H1 (cell line): ENCODE results near the gene SMIM13. TPM values are rescaled to one million over a fixed set of nuclear protein-coding genes. Genes with fewer than 3 reads are reported as not detected.

Experiments used
- CTCF ChIA-PET: fragments of 300-600 bp; sonication (Branson Sonifier 250); formaldehyde crosslinking; loops from one replicate; lab custom pipeline; 2021; ENCODE audit not compliant: partially characterized antibody; lab: Charles Lee
- POLR2A ChIA-PET: fragments of 300-600 bp; sonication (Branson Sonifier 250); formaldehyde crosslinking; loops from one replicate; lab custom pipeline; 2021; ENCODE audit warnings: inconsistent platforms; ENCODE audit not compliant: partially characterized antibody; lab: Charles Lee
- DNase-seq, 2 experiments: peaks; one replicate each; pipeline versions ENCODE4 v3.0.0 to v3.0.0-alpha.2; 2010 to 2022; ENCODE audit warnings: low spot score in 2 of 2, low read depth in 1 of 2, mixed read lengths in 1 of 2
- FAIRE-seq: peaks from 2 replicates; lab custom pipeline; 2011; peaks lifted over from hg19 to GRCh38; lab: Jason Lieb, UNC
- H2AFZ ChIP-seq: 2 replicates; pipeline ENCODE4 v1.8.1; 2012; ENCODE audit warnings: low read length, inconsistent platforms
- H2AK5ac ChIP-seq: 2 replicates; pipeline ENCODE4 v1.6.1; 2013; ENCODE audit warnings: low read depth, low read length
- H2BK120ac ChIP-seq: replicated peaks from 2 replicates; pipeline ENCODE3; 2013; ENCODE audit warnings: low read depth, low read length, inconsistent platforms
- H2BK12ac ChIP-seq: 2 replicates; pipeline ENCODE4 v1.6.1; 2013; ENCODE audit warnings: low read depth, low read length
- H2BK15ac ChIP-seq: 2 replicates; pipeline ENCODE4 v1.6.1; 2013; ENCODE audit warnings: low read length
- H2BK20ac ChIP-seq: 2 replicates; pipeline ENCODE4 v1.6.1; 2013; ENCODE audit warnings: low read length
- H2BK5ac ChIP-seq: 2 replicates; pipeline ENCODE4 v1.6.1; 2013; ENCODE audit warnings: low read depth, low read length
- H3K14ac ChIP-seq: 2 replicates; pipeline ENCODE4 v1.6.1; 2013; ENCODE audit warnings: inconsistent platforms; ENCODE audit not compliant: insufficient read length
- H3K18ac ChIP-seq: 2 replicates; pipeline ENCODE4 v1.6.1; 2013; ENCODE audit warnings: low read length; ENCODE audit errors: extremely low read depth
- H3K23ac ChIP-seq: 2 replicates; pipeline ENCODE4 v1.6.1; 2013; ENCODE audit warnings: inconsistent platforms; ENCODE audit not compliant: insufficient read length
- H3K23me2 ChIP-seq: 2 replicates; pipeline ENCODE4 v1.6.1; 2013; ENCODE audit warnings: low read depth, low read length
- H3K27ac ChIP-seq: 2 replicates; pipeline ENCODE4 v1.6.1; 2011; ENCODE audit warnings: low read depth, low read length, inconsistent platforms
- H3K27me3 ChIP-seq, 4 experiments: replicated peaks in 1 of 4; 1 replicate in 1 of 4; 2 replicates in 3 of 4; pipeline versions ENCODE4 v1.6.1 to v1.8.1; 2011 to 2013; ENCODE audit warnings: low read length in 3 of 4, mild to moderate bottlenecking in 3 of 4, inconsistent platforms in 2 of 4, mixed read lengths in 2 of 4, moderate library complexity in 1 of 4; ENCODE audit not compliant: control insufficient read depth in 3 of 4, insufficient read depth in 3 of 4; ENCODE audit errors: extremely low read depth in 1 of 4
- H3K36me3 ChIP-seq, 4 experiments: 2 replicates each; pipeline versions ENCODE4 v1.6.1 to v1.8.1; 2011 to 2013; ENCODE audit warnings: mild to moderate bottlenecking in 4 of 4, low read length in 3 of 4, moderate library complexity in 2 of 4, control low read depth in 1 of 4, inconsistent platforms in 1 of 4; ENCODE audit not compliant: insufficient read depth in 4 of 4, control insufficient read depth in 2 of 4
- H3K4ac ChIP-seq: replicated peaks from 2 replicates; pipeline ENCODE3; 2013; ENCODE audit warnings: low read length, low read depth, mixed read lengths, inconsistent platforms; ENCODE audit not compliant: insufficient read length
- H3K4me1 ChIP-seq, 4 experiments: replicated peaks in 1 of 4; 1 replicate in 1 of 4; 2 replicates in 3 of 4; pipeline versions ENCODE4 v1.6.1 to v1.8.1; 2011 to 2013; ENCODE audit warnings: low read length in 3 of 4, inconsistent platforms in 2 of 4, mixed read lengths in 1 of 4; ENCODE audit not compliant: insufficient read depth in 4 of 4, control insufficient read depth in 3 of 4
- H3K4me2 ChIP-seq, 2 experiments: 2 replicates each; pipeline versions ENCODE4 v1.6.1 to v1.8.1; 2011 to 2013; ENCODE audit warnings: low read depth in 2 of 2, low read length in 2 of 2, control low read depth in 1 of 2, inconsistent platforms in 1 of 2, mild to moderate bottlenecking in 1 of 2; ENCODE audit not compliant: insufficient read depth in 1 of 2
- H3K4me3 ChIP-seq, 4 experiments: fragments of 200-600, 300-600 bp in 1 of 4; sonication (generic), shearing (Covaris generic), sonication (Bioruptor Twin) in 1 of 4; 2 replicates each; pipeline versions ENCODE4 v1.5.1 to v1.8.1; 2011 to 2016; ENCODE audit warnings: low read length in 4 of 4, low read depth in 3 of 4, control low read depth in 2 of 4, inconsistent platforms in 2 of 4, mild to moderate bottlenecking in 2 of 4, mixed read lengths in 1 of 4, moderate library complexity in 1 of 4; ENCODE audit not compliant: insufficient read depth in 2 of 4; ENCODE audit errors: extremely low read depth in 1 of 4
- H3K56ac ChIP-seq: replicated peaks from 2 replicates; pipeline ENCODE3; 2013; ENCODE audit warnings: low read depth, mild to moderate bottlenecking, mixed read lengths, low read length, inconsistent platforms; ENCODE audit not compliant: insufficient read length
- H3K79me1 ChIP-seq: 2 replicates; pipeline ENCODE4 v1.6.1; 2013; ENCODE audit warnings: low read depth, low read length, control low read depth
- H3K79me2 ChIP-seq, 2 experiments: 2 replicates each; pipeline versions ENCODE4 v1.6.1 to v1.8.1; 2012 to 2013; ENCODE audit warnings: low read length in 2 of 2, mild to moderate bottlenecking in 2 of 2, inconsistent platforms in 1 of 2; ENCODE audit not compliant: insufficient read depth in 2 of 2, control insufficient read depth in 1 of 2
- H3K9ac ChIP-seq, 4 experiments: replicated peaks in 1 of 4; 1 replicate in 1 of 4; 2 replicates in 3 of 4; pipeline versions ENCODE4 v1.6.1 to v1.8.1; 2011 to 2013; ENCODE audit warnings: low read depth in 3 of 4, low read length in 3 of 4, control low read depth in 2 of 4, mild to moderate bottlenecking in 2 of 4, moderate library complexity in 2 of 4, inconsistent platforms in 1 of 4; ENCODE audit errors: extremely low read depth in 1 of 4
- H3K9me3 ChIP-seq, 2 experiments: 2 replicates each; pipeline versions ENCODE4 v1.6.1 to v1.8.1; 2012 to 2013; ENCODE audit warnings: mild to moderate bottlenecking in 2 of 2, moderate library complexity in 2 of 2, control low read depth in 1 of 2, inconsistent platforms in 1 of 2, low read depth in 1 of 2, low read length in 1 of 2, mixed read lengths in 1 of 2; ENCODE audit not compliant: insufficient read depth in 2 of 2
- H4K20me1 ChIP-seq, 2 experiments: replicated peaks in 1 of 2; 2 replicates each; pipeline versions ENCODE3 to v1.8.1; 2011 to 2013; ENCODE audit warnings: inconsistent platforms in 2 of 2, low read length in 2 of 2, mild to moderate bottlenecking in 1 of 2; ENCODE audit not compliant: insufficient read depth in 2 of 2, control insufficient read depth in 1 of 2
- H4K5ac ChIP-seq: 2 replicates; pipeline ENCODE4 v1.6.1; 2013; ENCODE audit warnings: low read length, low read depth, mixed read lengths, inconsistent platforms; ENCODE audit not compliant: insufficient read length
- H4K8ac ChIP-seq: 2 replicates; pipeline ENCODE4 v1.8.0; 2013; ENCODE audit warnings: mild to moderate bottlenecking, moderate library complexity, low read length, inconsistent platforms; ENCODE audit not compliant: insufficient read depth; ENCODE audit errors: extremely low read depth
- H4K91ac ChIP-seq: replicated peaks from 2 replicates; pipeline ENCODE3; 2013; ENCODE audit warnings: low read length, mixed read lengths, inconsistent platforms; ENCODE audit not compliant: insufficient read length
- ATF3 ChIP-seq: IDR thresholded peaks from 2 replicates; pipeline ENCODE4 v1.6.1; 2011; ENCODE audit warnings: low read depth, mild to moderate bottlenecking, low read length; ENCODE audit not compliant: insufficient read depth
- BRCA1 ChIP-seq: IDR thresholded peaks from 2 replicates; pipeline ENCODE4 v1.6.1; 2012; ENCODE audit warnings: low read depth, low read length, improper control_type of control experiment
- CBX5 ChIP-seq: fragments of 300-800, 300-1000 bp; sonication (generic); IDR thresholded peaks from 2 replicates; pipeline ENCODE4 v1.7.1; 2016; ENCODE audit warnings: antibody characterized with exemption, low read length, low read depth
- CHD1 ChIP-seq: IDR thresholded peaks from 2 replicates; pipeline ENCODE4 v1.6.1; 2012; ENCODE audit warnings: low read depth, low read length, improper control_type of control experiment
- CREB1 ChIP-seq: IDR thresholded peaks from 2 replicates; pipeline ENCODE4 v1.6.1; 2012; ENCODE audit warnings: inconsistent platforms
- JUN ChIP-seq: IDR thresholded peaks from 2 replicates; pipeline ENCODE4 v1.6.1; 2011; ENCODE audit warnings: low read depth, mild to moderate bottlenecking, improper control_type of control experiment, low read length
- KDM1A ChIP-seq: fragments of 200-600, 300-600 bp; sonication (generic); IDR thresholded peaks from 2 replicates; pipeline ENCODE4 v1.7.1; 2016; ENCODE audit warnings: mild to moderate bottlenecking, low read length, borderline replicate concordance
- MAFK ChIP-seq: IDR thresholded peaks from 2 replicates; pipeline ENCODE4 v1.6.1; 2012; ENCODE audit warnings: low read depth, mild to moderate bottlenecking, improper control_type of control experiment, low read length
- NANOG ChIP-seq: IDR thresholded peaks from 2 replicates; pipeline ENCODE4 v1.6.1; 2011; ENCODE audit warnings: low read length, low read depth, mild to moderate bottlenecking, inconsistent platforms; ENCODE audit not compliant: insufficient read depth, poor library complexity, severe bottlenecking
- NRF1 ChIP-seq: IDR thresholded peaks from 2 replicates; pipeline ENCODE4 v1.6.1; 2011; ENCODE audit warnings: mild to moderate bottlenecking, low read depth, low read length, improper control_type of control experiment
- POLR2AphosphoS5 ChIP-seq: IDR thresholded peaks from 2 replicates; pipeline ENCODE4 v1.6.1; 2011; ENCODE audit warnings: low read depth, low read length
- RXRA ChIP-seq: IDR thresholded peaks from 2 replicates; pipeline ENCODE4 v1.6.1; 2011; ENCODE audit warnings: low read depth, mild to moderate bottlenecking, low read length, moderate library complexity; ENCODE audit not compliant: insufficient read depth
- SIN3A ChIP-seq, 2 experiments: IDR thresholded peaks in 1 of 2; conservative IDR thresholded peaks in 1 of 2; 2 replicates each; pipeline ENCODE4 v1.6.1; 2011 to 2012; ENCODE audit warnings: low read length in 2 of 2, improper control_type of control experiment in 1 of 2, low read depth in 1 of 2, mild to moderate bottlenecking in 1 of 2
- SIRT6 ChIP-seq: IDR thresholded peaks from one replicate; pipeline ENCODE4 v1.7.1; 2012; ENCODE audit warnings: low read length, inconsistent platforms
- TCF12 ChIP-seq: IDR thresholded peaks from 2 replicates; pipeline ENCODE4 v1.6.1; 2011; ENCODE audit warnings: low read depth, mild to moderate bottlenecking, low read length
- WGBS, 2 experiments: shearing (Covaris generic) in 1 of 2; methylation state at CpG; one replicate each; pipeline versions ENCODE4 v1.1.6 to v1.1.7; 2013 to 2015; ENCODE audit warnings: low lambda C conversion rate in 2 of 2, mixed read lengths in 2 of 2, inconsistent platforms in 1 of 2, low coverage in 1 of 2, missing lambda C conversion rate in 1 of 2; ENCODE audit not compliant: insufficient replicate concordance in 2 of 2, insufficient coverage in 1 of 2, insufficient read length in 1 of 2; ENCODE audit errors: extremely low coverage in 1 of 2, missing lambda C conversion rate in 1 of 2; 5-methylcytosine and 5-hydroxymethylcytosine counted together
- polyA plus RNA-seq, 7 experiments: library from polyadenylated mRNA; depleted of rRNA in 3 of 7; stranded (reverse) in 5 of 7; unstranded in 2 of 7; fragments of >200 nt in 5 of 7; fragments of 200-250 nt in 2 of 7; gene quantifications; 1 replicate in 5 of 7; 2 replicates in 1 of 7; 4 replicates in 1 of 7; pipeline versions ENCODE4 v1.2.1 to v1.2.3, GENCODE V29; 2011 to 2013; ENCODE audit warnings: missing spikeins in 2 of 7, mixed read lengths in 2 of 7
- total RNA-seq: library from RNA; stranded (reverse); fragmentation: NEBNext Ultra II Directional; extraction: Animal tissue kit (Norgen Biotek cat#: 25700); gene quantifications from 2 replicates; pipeline ENCODE4 v1.2.1, GENCODE V29; 2021

SMIM13 gene
- total and polyA plus RNA-seq, 2 of the 8 experiments (the other 6 are each of a cell fraction or from before 2014, with no cell fraction given): 1.7 to 10.6 TPM

- Histone ChIP-seq H3K79me2 (no peaks in the 10 kb centered on the region), H3K4me1 (no peaks in the 10 kb centered on the region), H3K27me3 (no peaks in the 10 kb centered on the region), H4K8ac (no peak overlapping the region), H3K9ac (no peak overlapping the region), H2BK15ac (no peak overlapping the region), H3K79me1 (no peaks in the 10 kb centered on the region), H3K23ac (no peak overlapping the region), H4K5ac (no peak overlapping the region), H3K14ac (no peak overlapping the region), H3K36me3 (no peaks in the 10 kb centered on the region), H4K20me1 (no peaks in the 10 kb centered on the region), H2BK120ac (no peak overlapping the region), H2AFZ (no peak overlapping the region), H3K18ac (no peak overlapping the region), H3K4me3 (no peak overlapping the region), H4K91ac (no peak overlapping the region), H3K56ac (no peak overlapping the region), H3K27ac (no peak overlapping the region), H3K4me2 (no peak overlapping the region), H2AK5ac (no peak overlapping the region), H2BK20ac (no peak overlapping the region), H3K23me2 (no peaks in the 10 kb centered on the region), H2BK12ac (no peak overlapping the region), H2BK5ac (no peak overlapping the region), H3K9me3 (no peaks in the 10 kb centered on the region), H3K4ac (no peak overlapping the region)
- CTCF ChIA-PET: interaction anchor here (0.6 to 3.3 kb wide), 12 partner anchors 8 to 646 kb away, joined by 3 to 29 read pairs (median 6); no protein-coding TSS in a partner anchor
- POLR2A ChIA-PET: no interaction called here
- DNase-seq (no peak), FAIRE-seq (no peak)
- WGBS, 2 experiments: 79% methylated on average over 2 of the region's 2 CpGs; no CpG with 5 or more reads in 1 of the 2 experiments
- TF ChIP-seq MAFK: no peak
- TF ChIP-seq CREB1: no peak
- no peak for TF ChIP-seq NRF1
- TF ChIP-seq POLR2AphosphoS5: no peak
- no peak for TF ChIP-seq CBX5
- TF ChIP-seq CHD1: no peak
- TF ChIP-seq BRCA1: no peak
- no peak for TF ChIP-seq SIN3A (conservative IDR thresholded peaks at IDR 0.05 in 1 of 2, IDR thresholded peaks at IDR 0.05 in 1 of 2; ENCODE audit: low read depth in 1 of 2, low read length in 2 of 2)
- no peak for TF ChIP-seq JUN
- TF ChIP-seq ATF3: no peak
- no peak for TF ChIP-seq NANOG
- no peak for TF ChIP-seq TCF12
- no peak for TF ChIP-seq RXRA
- no peak for TF ChIP-seq SIRT6
- no peak for TF ChIP-seq KDM1A
These were observed 23.9 kb upstream of the SMIM13 start for GRCh38 chr6:11069760-11070159.
